CD14-positive monocyte (primary cell): ENCODE data around the gene OAS2. TPM values are rescaled to one million over a fixed set of nuclear protein-coding genes. Genes with fewer than 3 reads are reported as not detected.

Source experiments
- DNase-seq, 3 donors: peaks; one replicate each; pipeline ENCODE4 v3.0.0-alpha.2; 2011 to 2022
- H2AFZ ChIP-seq: 2 replicates; pipeline ENCODE4 v1.6.0; 2012; ENCODE audit warnings: mild to moderate bottlenecking, low read depth, low read length, inconsistent platforms; ENCODE audit not compliant: insufficient read depth, poor library complexity, severe bottlenecking
- H3K27ac ChIP-seq, 2 donors: 1 replicate in 1 of 2; 2 replicates in 1 of 2; pipeline ENCODE4 v1.5.1; 2012 to 2013; ENCODE audit warnings: low read length in 2 of 2, control low read depth in 1 of 2, inconsistent platforms in 1 of 2, low read depth in 1 of 2, mild to moderate bottlenecking in 1 of 2
- H3K27me3 ChIP-seq, 2 donors: one replicate each; pipeline versions ENCODE4 v1.6.0 to v1.6.1; 2011 to 2013; ENCODE audit warnings: low read length in 2 of 2; ENCODE audit not compliant: control insufficient read depth in 2 of 2, insufficient read depth in 2 of 2
- H3K36me3 ChIP-seq, 2 donors: replicated peaks in 1 of 2; 1 replicate in 1 of 2; 2 replicates in 1 of 2; pipeline versions ENCODE4 v1.5.1 to v1.6.1; 2012 to 2013; ENCODE audit warnings: low read length in 2 of 2, control low read depth in 1 of 2, inconsistent platforms in 1 of 2, mild to moderate bottlenecking in 1 of 2; ENCODE audit not compliant: insufficient read depth in 2 of 2, control insufficient read depth in 1 of 2
- H3K4me1 ChIP-seq, 2 donors: 1 replicate in 1 of 2; 2 replicates in 1 of 2; pipeline versions ENCODE4 v1.5.1 to v1.6.1; 2012 to 2013; ENCODE audit warnings: low read length in 2 of 2, control low read depth in 1 of 2, inconsistent platforms in 1 of 2, mild to moderate bottlenecking in 1 of 2, moderate library complexity in 1 of 2; ENCODE audit not compliant: insufficient read depth in 2 of 2, control insufficient read depth in 1 of 2
- H3K4me2 ChIP-seq: replicated peaks from 2 replicates; pipeline ENCODE3; 2012; ENCODE audit warnings: low read length, moderate library complexity, mild to moderate bottlenecking; ENCODE audit not compliant: poor library complexity, severe bottlenecking; ENCODE audit errors: extremely low read depth
- H3K4me3 ChIP-seq, 3 experiments: fragments of 200-600 bp in 1 of 3; sonication (generic) in 1 of 3; replicated peaks in 1 of 3; 1 replicate in 2 of 3; 2 replicates in 1 of 3; pipeline ENCODE4 v1.5.1; 2011 to 2013; ENCODE audit warnings: low read length in 3 of 3, mild to moderate bottlenecking in 3 of 3, control low read depth in 2 of 3, low read depth in 2 of 3, inconsistent platforms in 1 of 3, moderate library complexity in 1 of 3
- H3K79me2 ChIP-seq: 2 replicates; pipeline ENCODE4 v1.6.0; 2012; ENCODE audit warnings: mild to moderate bottlenecking, control low read depth, inconsistent platforms, low read length, moderate library complexity; ENCODE audit not compliant: insufficient read depth
- H3K9ac ChIP-seq: 2 replicates; pipeline ENCODE4 v1.6.0; 2017; ENCODE audit warnings: low read length, mild to moderate bottlenecking; ENCODE audit not compliant: insufficient read depth, poor library complexity, severe bottlenecking
- H3K9me3 ChIP-seq, 2 donors: replicated peaks in 1 of 2; 1 replicate in 1 of 2; 2 replicates in 1 of 2; pipeline versions ENCODE4 v1.5.1 to v1.6.1; 2012 to 2013; ENCODE audit warnings: low read length in 2 of 2, control low read depth in 1 of 2; ENCODE audit not compliant: control insufficient read depth in 1 of 2, insufficient read depth in 1 of 2
- H4K20me1 ChIP-seq: 2 replicates; pipeline ENCODE4 v1.6.0; 2012; ENCODE audit warnings: mild to moderate bottlenecking, low read length, control low read depth, moderate library complexity; ENCODE audit not compliant: insufficient read depth
- H3K27ac Mint-ChIP-seq, 7 donors: one replicate each; pipeline ENCODE4 v1.8.0; 2020; ENCODE audit warnings: mild to moderate bottlenecking in 7 of 7, mixed read lengths in 7 of 7, moderate library complexity in 6 of 7, inconsistent platforms in 2 of 7
- H3K27me3 Mint-ChIP-seq, 3 donors: one replicate each; pipeline ENCODE4 v1.8.0; 2021 to 2022; ENCODE audit warnings: low read depth in 3 of 3, mild to moderate bottlenecking in 3 of 3, mixed read lengths in 3 of 3, moderate library complexity in 3 of 3, inconsistent platforms in 1 of 3
- H3K36me3 Mint-ChIP-seq, 2 donors: one replicate each; pipeline ENCODE4 v1.8.0; 2020; ENCODE audit warnings: mixed read lengths in 2 of 2, inconsistent platforms in 1 of 2, mild to moderate bottlenecking in 1 of 2
- H3K4me1 Mint-ChIP-seq: one replicate; pipeline ENCODE4 v1.8.0; 2020; ENCODE audit warnings: mild to moderate bottlenecking, mixed read lengths
- H3K4me3 Mint-ChIP-seq, 2 donors: one replicate each; pipeline ENCODE4 v1.8.0; 2020; ENCODE audit warnings: mild to moderate bottlenecking in 2 of 2, mixed read lengths in 2 of 2, moderate library complexity in 1 of 2
- H3K9me3 Mint-ChIP-seq, 7 donors: one replicate each; pipeline ENCODE4 v1.8.0; 2020 to 2022; ENCODE audit warnings: mixed read lengths in 7 of 7, mild to moderate bottlenecking in 6 of 7, moderate library complexity in 6 of 7, inconsistent platforms in 2 of 7
- WGBS: methylation state at CpG from one replicate; pipeline ENCODE4 v1.1.5; 2013; ENCODE audit warnings: missing lambda C conversion rate; ENCODE audit not compliant: insufficient coverage; 5-methylcytosine and 5-hydroxymethylcytosine counted together
- intact Hi-C, 2 donors: fragments of 100-400 bp; cut with micrococcal nuclease; formaldehyde crosslinking; loops; one replicate each; pipeline versions ENCODE4 v1.15.0 to v1.15.1; 2023
- polyA plus RNA-seq, 3 donors: library from polyadenylated mRNA; depleted of rRNA in 1 of 3; unstranded in 2 of 3; stranded (reverse) in 1 of 3; fragments of 300-500 nt in 2 of 3; fragments of >200 nt in 1 of 3; fragmentation: Illumina TruSeq in 2 of 3; gene quantifications; 1 replicate in 2 of 3; 2 replicates in 1 of 3; pipeline ENCODE4 v1.2.3, GENCODE V29; 2012 to 2021
- TF ChIP-seq, protein P1 (sequence below): fragments of 200-600 bp; IDR thresholded peaks from one replicate; pipeline ENCODE4 v1.8.0; 2022; ENCODE audit warnings: antibody characterized with exemption, mild to moderate bottlenecking

The OAS2 gene
- polyA plus RNA-seq, 3 donors, result 27.7 to 55.9 (median 40.1) TPM

GRCh38 chr12:113044516-113044915 is 66.2 kb downstream of the OAS2 start:
- Histone ChIP-seq H3K79me2 (no peaks in the 10 kb centered on the region), H3K4me3 (no peak overlapping the region), H3K27me3 (no peaks in the 10 kb centered on the region), H3K4me2 (no peak overlapping the region), H3K27ac (no peak overlapping the region), H3K9ac (no peak overlapping the region), H3K9me3 (no peaks in the 10 kb centered on the region), H4K20me1 (no peaks in the 10 kb centered on the region), H3K36me3 (no peaks in the 10 kb centered on the region), H3K4me1 (peaks cover 23 to 24% of the 10 kb centered on the region in 2 donors), H2AFZ (no peak overlapping the region)
- 100% methylated on average over 1 of the region's 3 CpGs for WGBS
- H3K4me1 Mint-ChIP-seq, result peaks cover 29% of the 10 kb centered on the region
- H3K27ac Mint-ChIP-seq, result no peak overlapping the region
- TF ChIP-seq, protein P1, sequence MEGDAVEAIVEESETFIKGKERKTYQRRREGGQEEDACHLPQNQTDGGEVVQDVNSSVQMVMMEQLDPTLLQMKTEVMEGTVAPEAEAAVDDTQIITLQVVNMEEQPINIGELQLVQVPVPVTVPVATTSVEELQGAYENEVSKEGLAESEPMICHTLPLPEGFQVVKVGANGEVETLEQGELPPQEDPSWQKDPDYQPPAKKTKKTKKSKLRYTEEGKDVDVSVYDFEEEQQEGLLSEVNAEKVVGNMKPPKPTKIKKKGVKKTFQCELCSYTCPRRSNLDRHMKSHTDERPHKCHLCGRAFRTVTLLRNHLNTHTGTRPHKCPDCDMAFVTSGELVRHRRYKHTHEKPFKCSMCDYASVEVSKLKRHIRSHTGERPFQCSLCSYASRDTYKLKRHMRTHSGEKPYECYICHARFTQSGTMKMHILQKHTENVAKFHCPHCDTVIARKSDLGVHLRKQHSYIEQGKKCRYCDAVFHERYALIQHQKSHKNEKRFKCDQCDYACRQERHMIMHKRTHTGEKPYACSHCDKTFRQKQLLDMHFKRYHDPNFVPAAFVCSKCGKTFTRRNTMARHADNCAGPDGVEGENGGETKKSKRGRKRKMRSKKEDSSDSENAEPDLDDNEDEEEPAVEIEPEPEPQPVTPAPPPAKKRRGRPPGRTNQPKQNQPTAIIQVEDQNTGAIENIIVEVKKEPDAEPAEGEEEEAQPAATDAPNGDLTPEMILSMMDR, result no peak
- intact Hi-C loops, result no loop called here
- H3K27me3 Mint-ChIP-seq, result peaks cover 2 to 25% (median 18%) of the 10 kb centered on the region in 3 donors
- no peak overlapping the region for H3K4me3 Mint-ChIP-seq
- peak in 1 of 3 donors; percentile 20 for DNase-seq
- peaks cover 0 to 6% (median 2%) of the 10 kb centered on the region in 7 donors for H3K9me3 Mint-ChIP-seq
- H3K36me3 Mint-ChIP-seq, result no peaks in the 10 kb centered on the region

DNA sequence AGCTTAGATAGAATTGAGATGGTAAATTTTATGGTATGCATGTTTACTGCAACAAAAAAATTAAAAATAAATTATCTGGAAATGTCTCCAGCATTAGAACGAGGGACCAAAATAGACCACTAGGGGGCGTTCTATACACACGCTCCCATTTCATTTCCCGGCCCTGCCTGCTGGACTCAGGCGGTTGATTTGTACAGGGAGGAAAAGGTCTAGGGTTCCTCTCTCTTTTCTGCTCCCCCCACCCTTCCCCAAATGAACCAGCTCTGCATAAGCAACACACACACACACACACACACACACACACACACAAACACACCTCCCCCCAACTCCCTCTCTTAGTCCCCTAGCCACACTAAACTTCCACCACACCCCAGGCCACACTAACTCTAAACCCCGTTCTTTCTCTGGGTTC is 70.4 kb downstream of the OAS2 start:
- Mint-ChIP-seq H3K4me3 (no peak overlapping the region), H3K9me3 (peaks cover 0 to 4% (median 2%) of the 10 kb centered on the region in 7 donors), H3K36me3 (no peaks in the 10 kb centered on the region), H3K27me3 (peaks cover 5 to 35% (median 25%) of the 10 kb centered on the region in 3 donors), H3K27ac (peak overlapping the region in 2 of 7 donors; percentile 18 to 66), H3K4me1 (peaks cover 11% of the 10 kb centered on the region)
- Histone ChIP-seq H3K36me3 (no peaks in the 10 kb centered on the region), H3K4me2 (no peak overlapping the region), H3K4me3 (no peak overlapping the region), H3K79me2 (no peaks in the 10 kb centered on the region), H3K9ac (no peak overlapping the region), H4K20me1 (no peaks in the 10 kb centered on the region), H3K27ac (no peak overlapping the region), H3K4me1 (no peaks in the 10 kb centered on the region), H2AFZ (no peak overlapping the region), H3K9me3 (no peaks in the 10 kb centered on the region), H3K27me3 (no peaks in the 10 kb centered on the region)
- DNase-seq, result peak; percentile 49 to 72 (median 64)
- TF ChIP-seq, protein P1, result peak; percentile 75
- 83% methylated on average over 1 of the region's 6 CpGs for WGBS
- intact Hi-C loops, result loop anchor here (1.0 to 5.0 kb wide), 4 partner anchors 104 to 126 kb away; no protein-coding TSS in a partner anchor
